Left lung (tissue), 10 donors: ENCODE results near the gene SLC2A11. TPM values are rescaled to one million over a fixed set of nuclear protein-coding genes. Genes with fewer than 3 reads are reported as not detected.
A peak's percentile ranks its signal among the peaks of the same experiment; 100 is the strongest.
"Not testable (repeated sequence)": the region's sequence is repeated elsewhere in the genome, so short reads cannot be mapped to it uniquely, and the experiment has no call there.

ENCODE experiments used
- ATAC-seq: fragments of 200-7000 bp; cut with Tn5 transposase; one replicate; pipeline ENCODE4 v1.9.1; 2020; ENCODE audit warnings: moderate library complexity
- DNase-seq, 4 donors: peaks; one replicate each; pipeline ENCODE4 v3.0.0-alpha.2; 2013 to 2020
- H3K27ac ChIP-seq, 2 donors: fragments of 200-600 bp; sonication (generic) in 1 of 2; one replicate each; pipeline versions ENCODE4 v1.5.0 to v1.8.0; 2020 to 2021
- H3K27me3 ChIP-seq, 2 donors: fragments of 200-600 bp; sonication (generic) in 1 of 2; one replicate each; pipeline versions ENCODE4 v1.5.0 to v1.8.0; 2020 to 2021
- H3K36me3 ChIP-seq, 2 donors: fragments of 200-600 bp; sonication (generic) in 1 of 2; one replicate each; pipeline versions ENCODE4 v1.5.0 to v1.8.0; 2020 to 2021
- H3K4me1 ChIP-seq, 2 donors: fragments of 200-600 bp; one replicate each; pipeline ENCODE4 v1.8.0; 2021
- H3K4me3 ChIP-seq, 2 donors: fragments of 200-600 bp; sonication (generic) in 1 of 2; one replicate each; pipeline versions ENCODE4 v1.5.0 to v1.8.0; 2020 to 2021; ENCODE audit warnings: mild to moderate bottlenecking in 1 of 2
- H3K9me3 ChIP-seq, 2 donors: fragments of 200-600 bp; sonication (generic) in 1 of 2; one replicate each; pipeline versions ENCODE4 v1.5.0 to v1.8.0; 2020 to 2021
- CTCF ChIP-seq, 2 donors: fragments of 200-600 bp; sonication (generic) in 1 of 2; IDR thresholded peaks; one replicate each; pipeline versions ENCODE4 v1.5.0 to v1.8.0; 2021; ENCODE audit warnings: antibody characterized with exemption in 2 of 2
- intact Hi-C, 2 donors: fragments of 100-400 bp; cut with DNase I; formaldehyde crosslinking; loops; one replicate each; pipeline versions ENCODE4 v1.11.2 to v1.14.2; 2022
- polyA plus RNA-seq, 6 donors: library from polyadenylated mRNA; unstranded; fragments of 120-200 nt; gene quantifications; one replicate each; pipeline ENCODE4 v1.2.1, GENCODE V29; 2013; ENCODE audit not compliant: insufficient read length in 6 of 6
- total RNA-seq, 2 donors: library from RNA; stranded (reverse); fragmentation: NEBNext Ultra II Directional; extraction: Animal tissue kit (Norgen Biotek cat#: 25700); gene quantifications; one replicate each; pipeline ENCODE4 v1.2.1, GENCODE V29; 2021
- donor health status: DM: no; HTN: yes; CAD: no.
- donor health status: DM: no; HTN: no; CAD: no.

The SLC2A11 gene
- total and polyA plus RNA-seq, 8 donors, result 9.9 to 26.7 (median 18.9) TPM

GRCh38 chr22:23911318-23911980 is 53.8 kb downstream of the SLC2A11 start:
- H3K4me3 ChIP-seq, result no peak overlapping the region
- no peaks in the 10 kb centered on the region for H3K9me3 ChIP-seq
- H3K27ac ChIP-seq, result no peak overlapping the region
- no peak for DNase-seq
- peaks cover 5 to 15% of the 10 kb centered on the region in 2 donors for H3K4me1 ChIP-seq
- H3K27me3 ChIP-seq, result no peaks in the 10 kb centered on the region
- H3K36me3 ChIP-seq, result no peaks in the 10 kb centered on the region
- ATAC-seq, result no peak
- intact Hi-C loops, result no loop called here
- TF ChIP-seq CTCF (IDR thresholded peaks at IDR 0.05), result no peak

- Histone ChIP-seq H3K4me1 (peaks cover 5 to 15% of the 10 kb centered on the region in 2 donors), H3K27me3 (no peaks in the 10 kb centered on the region), H3K4me3 (no peak overlapping the region), H3K27ac (no peak overlapping the region), H3K9me3 (no peaks in the 10 kb centered on the region), H3K36me3 (no peaks in the 10 kb centered on the region)
- TF ChIP-seq CTCF (IDR thresholded peaks at IDR 0.05), result no peak
- DNase-seq (no peak), ATAC-seq (no peak)
- intact Hi-C loops, result no loop called here
Observed at GRCh38 chr22:23912293-23912903, 54.7 kb downstream of the SLC2A11 start.

DNA sequence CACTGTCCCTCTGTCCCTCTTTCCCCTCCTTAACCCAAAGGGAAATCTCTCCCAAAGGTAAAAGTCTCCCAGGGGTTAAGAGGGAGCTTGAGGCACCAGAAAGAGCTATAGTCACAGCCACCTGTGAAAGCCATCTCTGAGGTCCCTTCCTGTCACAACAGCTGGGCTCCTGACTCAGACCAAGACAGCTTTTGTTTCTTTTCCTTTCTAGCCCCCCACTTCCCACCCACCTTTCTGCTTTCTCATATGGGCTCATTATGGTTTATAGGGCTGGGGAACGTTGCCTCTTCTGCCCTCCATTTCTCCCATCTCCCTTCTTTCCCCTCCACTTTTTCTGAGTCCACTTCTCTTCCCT is 55.6 kb downstream of the SLC2A11 start:
- intact Hi-C loops, result no loop called here
- Histone ChIP-seq H3K4me1 (peaks cover 5 to 15% of the 10 kb centered on the region in 2 donors), H3K36me3 (no peaks in the 10 kb centered on the region), H3K9me3 (no peaks in the 10 kb centered on the region), H3K27ac (peak overlapping the region; percentile 79 to 90), H3K4me3 (peak overlapping the region; percentile 50 to 59), H3K27me3 (no peaks in the 10 kb centered on the region)
- no peak for DNase-seq
- no peak for ATAC-seq
- TF ChIP-seq CTCF (IDR thresholded peaks at IDR 0.05), result no peak

- Histone ChIP-seq H3K27me3 (no peaks in the 10 kb centered on the region), H3K27ac (peak overlapping the region; percentile 79 to 90), H3K4me3 (peak overlapping the region; percentile 50 to 59), H3K9me3 (no peaks in the 10 kb centered on the region), H3K4me1 (peaks cover 5 to 15% of the 10 kb centered on the region in 2 donors), H3K36me3 (peaks cover 0 to 2% of the 10 kb centered on the region in 2 donors)
- ATAC-seq (peak; percentile 99), DNase-seq (peak; percentile 98 to 100 (median 100))
- TF ChIP-seq CTCF (IDR thresholded peaks at IDR 0.05), result no peak
- intact Hi-C loops, result no loop called here
Observed at GRCh38 chr22:23913661-23914353, 56.1 kb downstream of the SLC2A11 start.

DNA sequence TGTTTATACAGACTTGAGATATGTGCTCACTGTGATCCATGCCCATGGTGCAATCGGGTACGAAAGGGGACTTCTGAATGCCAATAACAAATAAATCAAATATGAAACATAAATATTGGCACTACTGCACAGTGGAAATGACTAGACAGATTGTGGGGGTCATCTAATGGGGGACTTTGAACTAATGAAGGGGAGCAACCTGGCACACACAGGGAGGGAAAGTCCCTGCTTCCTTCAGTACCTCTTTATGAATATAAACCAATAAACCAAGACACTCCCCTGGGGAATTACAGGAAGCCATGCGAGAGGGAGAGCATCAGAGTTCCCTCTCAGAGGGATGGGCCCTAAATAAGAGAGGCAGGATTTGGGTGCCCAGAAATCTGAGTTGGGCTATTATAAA is 57.6 kb downstream of the SLC2A11 start:
- TF ChIP-seq CTCF (IDR thresholded peaks at IDR 0.05), result no peak
- peaks cover 5 to 15% of the 10 kb centered on the region in 2 donors for H3K4me1 ChIP-seq
- intact Hi-C loops, result no loop called here

DNA sequence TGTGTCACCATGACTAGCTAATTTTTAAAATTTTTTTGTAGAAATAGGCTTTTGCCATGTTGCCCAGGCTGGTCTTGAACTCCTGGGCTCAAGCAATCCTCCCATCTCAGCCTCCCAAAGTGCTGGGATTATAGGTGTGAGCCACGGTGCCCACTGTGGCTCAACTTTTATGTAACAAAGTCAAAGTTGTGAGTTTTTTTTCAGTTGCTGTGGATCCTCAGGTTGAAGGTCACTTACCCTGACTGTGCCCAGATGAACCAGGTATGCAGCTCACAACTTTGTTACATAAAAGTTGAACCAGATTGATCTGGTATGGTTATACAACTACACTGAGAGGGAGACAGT is 62.6 kb downstream of the SLC2A11 start:
- DNase-seq, ATAC-seq, H3K4me1 ChIP-seq, intact Hi-C loops, H3K9me3 ChIP-seq, H3K27me3 ChIP-seq, H3K4me3 ChIP-seq: not testable (repeated sequence)
- Histone ChIP-seq H3K36me3 (peaks cover 0 to 42% of the 10 kb centered on the region in 2 donors), H3K27ac (peak overlapping the region in 1 of 2 donors; percentile 15)

More for the DNA sequence above, 57.6 kb downstream of the SLC2A11 start:
- Histone ChIP-seq H3K27ac (no peak overlapping the region), H3K36me3 (peaks cover 0 to 11% of the 10 kb centered on the region in 2 donors), H3K4me3 (no peak overlapping the region), H3K9me3 (no peaks in the 10 kb centered on the region), H3K27me3 (no peaks in the 10 kb centered on the region)
- DNase-seq (no peak), ATAC-seq (no peak)

- H3K4me1 ChIP-seq, H3K27me3 ChIP-seq, intact Hi-C loops, H3K4me3 ChIP-seq, DNase-seq, ATAC-seq, H3K27ac ChIP-seq: not testable (repeated sequence)
- peaks cover 0 to 57% of the 10 kb centered on the region in 2 donors for H3K36me3 ChIP-seq
- H3K9me3 ChIP-seq, result peaks cover 0 to 17% of the 10 kb centered on the region in 2 donors
Observed at GRCh38 chr22:23921586-23922201, 64.0 kb downstream of the SLC2A11 start.
